ENCODE results near the gene KRTDAP.
"Not testable (repeated sequence)": the region's sequence is repeated elsewhere in the genome, so short reads cannot be mapped to it uniquely, and the experiment has no call there.

Gene KRTDAP

DNA sequence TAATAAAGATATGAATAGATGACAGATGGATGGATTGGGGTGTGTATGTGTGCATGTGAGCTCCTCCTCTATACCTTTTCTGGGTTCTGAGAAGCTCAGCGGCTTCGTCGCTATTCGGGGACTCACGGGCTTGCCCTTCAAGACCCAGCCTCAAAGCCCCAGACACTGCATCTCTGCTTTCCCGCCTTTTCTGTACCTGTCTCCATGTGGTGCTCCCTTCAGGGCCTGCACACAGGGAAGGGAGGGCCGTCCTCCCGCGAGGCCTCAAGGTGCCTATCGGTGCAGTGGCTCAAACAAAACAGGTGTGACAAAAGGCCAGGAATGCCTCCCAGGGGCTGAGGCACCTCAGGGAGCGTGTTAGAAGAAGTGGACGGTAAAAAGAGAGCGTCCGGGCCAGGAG, 16.2 kb downstream of the KRTDAP start:
- TF ChIP-seq CTCF (IDR thresholded peaks at IDR 0.05; ENCODE audit: low read length, missing control alignments) = no peak
- DNase-seq (ENCODE audit: low read depth) = no peak
- no peak overlapping the region for H3K4me3 ChIP-seq (replicated peaks; ENCODE audit: low read depth, low read length)

DNA sequence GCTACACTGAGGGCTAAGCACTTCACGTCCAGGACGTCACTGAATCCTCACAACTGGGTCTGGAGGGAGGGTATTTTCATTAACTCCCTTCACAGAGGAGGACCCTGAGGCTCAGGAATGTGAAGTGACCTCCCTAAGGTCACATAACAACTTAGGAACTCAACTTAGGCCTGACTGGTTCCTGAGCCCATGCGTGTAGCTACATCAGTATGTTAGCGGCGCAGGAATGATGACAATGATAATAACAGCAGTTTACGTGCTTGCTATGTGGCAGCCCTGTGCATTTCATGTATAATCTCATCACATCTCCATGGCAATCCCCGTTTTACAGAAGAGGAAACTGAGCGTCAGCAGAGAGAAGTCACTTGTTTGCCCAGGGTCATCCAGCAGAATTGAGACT, 18.3 kb downstream of the KRTDAP start:
- no peak for TF ChIP-seq CTCF (IDR thresholded peaks at IDR 0.05; ENCODE audit: low read length, missing control alignments)
- no peak for DNase-seq (ENCODE audit: low read depth)
- no peak overlapping the region for H3K4me3 ChIP-seq (replicated peaks; ENCODE audit: low read depth, low read length)

DNA sequence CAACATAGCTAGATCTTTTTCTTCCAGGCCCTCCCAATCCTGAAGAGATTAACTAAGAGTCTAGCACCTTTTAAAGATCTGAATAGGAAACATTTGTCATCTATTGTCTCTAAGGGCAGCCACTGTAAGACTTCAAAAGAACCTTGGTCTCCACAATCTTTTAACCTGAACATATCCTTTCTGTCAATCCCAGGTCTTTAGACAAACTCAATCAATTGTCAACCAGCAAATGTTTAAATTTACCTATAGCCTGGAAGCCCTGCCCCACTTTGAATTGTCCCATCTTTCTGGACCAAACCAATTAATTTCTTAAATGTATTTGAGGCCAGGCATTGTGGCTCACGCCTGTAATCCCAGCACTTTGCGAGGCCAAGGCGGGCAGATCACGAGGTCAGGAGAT, 19.2 kb downstream of the KRTDAP start:
- not testable (repeated sequence) for DNase-seq (ENCODE audit: low read depth); H3K4me3 ChIP-seq (replicated peaks; ENCODE audit: low read depth, low read length)

DNA sequence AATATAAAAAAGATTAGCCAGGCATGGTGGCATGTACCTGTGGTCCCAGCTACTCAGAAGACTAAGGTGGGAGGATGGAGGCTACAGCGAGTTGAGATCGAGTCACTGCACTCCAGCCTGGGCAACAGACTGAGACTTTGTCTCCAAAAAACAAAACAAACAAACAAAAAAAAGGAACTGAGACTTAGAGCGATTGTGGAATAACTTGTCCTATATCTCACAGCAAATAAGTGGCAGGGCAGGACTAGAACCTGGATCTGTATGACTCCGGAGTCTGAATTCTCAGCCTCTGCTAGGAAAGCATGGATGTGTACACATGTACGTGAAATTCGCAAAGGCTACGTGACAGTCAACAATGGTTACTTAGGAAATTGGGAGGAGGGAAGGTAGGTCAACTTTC, 20.1 kb downstream of the KRTDAP start:
- no peak for DNase-seq (ENCODE audit: low read depth)
- no peak overlapping the region for H3K4me3 ChIP-seq (replicated peaks; ENCODE audit: low read depth, low read length)
- TF ChIP-seq CTCF (IDR thresholded peaks at IDR 0.05; ENCODE audit: low read length, missing control alignments) = no peak

DNA sequence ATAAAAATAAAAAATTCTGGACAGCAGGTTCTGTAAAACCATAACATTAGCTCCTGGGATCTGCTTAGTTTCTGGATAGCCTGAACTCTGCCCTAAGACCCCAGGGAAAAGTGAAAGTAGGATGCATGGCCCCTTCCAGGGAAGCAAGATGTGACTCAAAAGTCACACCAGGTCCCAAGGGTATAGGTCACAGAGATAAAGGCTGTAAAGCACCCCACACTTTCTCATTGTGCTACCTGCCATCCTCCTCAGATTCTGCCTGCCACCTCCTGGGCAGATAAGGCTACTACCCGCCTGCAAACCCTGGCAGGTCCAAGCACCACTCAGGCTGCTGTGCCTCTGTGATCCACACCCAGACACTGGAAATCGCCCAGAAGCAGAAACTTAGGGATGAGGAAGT, 21.6 kb downstream of the KRTDAP start:
- H3K4me3 ChIP-seq (replicated peaks; ENCODE audit: low read depth, low read length) = no peak overlapping the region
- peak; percentile 61 for TF ChIP-seq CTCF (IDR thresholded peaks at IDR 0.05; ENCODE audit: low read length, missing control alignments)
- peak; percentile 46 for DNase-seq (ENCODE audit: low read depth)

- no peak for DNase-seq (ENCODE audit: low read depth)
- TF ChIP-seq CTCF (IDR thresholded peaks at IDR 0.05; ENCODE audit: low read length, missing control alignments) = no peak
- no peak overlapping the region for H3K4me3 ChIP-seq (replicated peaks; ENCODE audit: low read depth, low read length)
Observed at GRCh38 chr19:35466259-35466658, 24.0 kb downstream of the KRTDAP start.

GRCh38 chr19:35462956-35463355, 27.3 kb downstream of the KRTDAP start:
- not testable (repeated sequence) for H3K4me3 ChIP-seq (replicated peaks; ENCODE audit: low read depth, low read length); DNase-seq (ENCODE audit: low read depth)

GRCh38 chr19:35462476-35462953, 27.7 kb downstream of the KRTDAP start:
- no peak for TF ChIP-seq CTCF (IDR thresholded peaks at IDR 0.05; ENCODE audit: low read length, missing control alignments)
- DNase-seq (ENCODE audit: low read depth) = no peak
- H3K4me3 ChIP-seq (replicated peaks; ENCODE audit: low read depth, low read length) = no peak overlapping the region

DNA sequence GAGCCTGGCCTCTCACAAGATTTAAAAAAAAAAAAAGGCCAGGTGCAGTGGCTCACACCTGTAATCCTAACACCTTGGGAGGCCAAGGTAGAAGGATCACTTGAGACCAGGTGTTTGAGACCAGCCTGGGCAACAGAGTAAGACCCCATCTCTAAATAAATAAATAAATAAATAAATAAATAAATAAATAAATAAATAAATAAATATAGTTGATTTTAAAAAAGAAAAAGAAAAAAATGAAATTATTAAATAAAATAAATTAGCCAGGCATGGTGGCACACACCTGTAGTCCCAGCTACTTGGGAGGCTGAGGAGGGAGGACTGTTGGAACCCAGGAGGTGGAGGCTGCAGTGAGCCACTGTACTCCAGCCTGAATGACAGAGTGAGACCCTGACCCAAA, 28.5 kb downstream of the KRTDAP start:
- H3K4me3 ChIP-seq (replicated peaks; ENCODE audit: low read depth, low read length) = not testable (repeated sequence)

More for the DNA sequence above, 28.5 kb downstream of the KRTDAP start:
- DNase-seq (ENCODE audit: low read depth) = not testable (repeated sequence)

Data from fibroblast of pulmonary artery (primary cell).